PC-9 (cell line): ENCODE measurements around the gene USP34. TPM values are rescaled to one million over a fixed set of nuclear protein-coding genes. Genes with fewer than 3 reads are reported as not detected.
A peak's percentile ranks its signal among the peaks of the same experiment; 100 is the strongest.

Experiments
- BruUV-seq: library from RNA; stranded (reverse); fragments of 400-500 nt; replicated peaks from 2 replicates; lab custom pipeline; 2021; lab: Mats Ljungman, UMichigan
- CTCF ChIA-PET: fragments of 300-600 bp; sonication (Branson Sonifier 250); formaldehyde crosslinking; loops from one replicate; lab custom pipeline; 2022; ENCODE audit warnings: antibody characterized with exemption; lab: Charles Lee
- POLR2A ChIA-PET: fragments of 300-600 bp; sonication (Branson Sonifier 250); formaldehyde crosslinking; loops from one replicate; lab custom pipeline; 2022; ENCODE audit warnings: antibody characterized with exemption; ENCODE audit not compliant: unreplicated experiment; lab: Charles Lee
- DNase-seq, 2 experiments: peaks; one replicate each; pipeline versions ENCODE4 v3.0.0 to v3.0.0-alpha.2; 2015 to 2022; ENCODE audit warnings: mixed read lengths in 1 of 2
- H2AFZ ChIP-seq: fragments of 200-600 bp; sonication (generic); 2 replicates; pipeline ENCODE4 v1.8.1; 2017; ENCODE audit warnings: antibody characterized with exemption
- H3F3A ChIP-seq: fragments of 200-600 bp; sonication (generic); 2 replicates; pipeline ENCODE4 v1.8.1; 2017; ENCODE audit warnings: antibody characterized with exemption, mild to moderate bottlenecking, low read depth; ENCODE audit not compliant: insufficient read depth
- H3K27ac ChIP-seq: fragments of 200-600 bp; sonication (generic); 2 replicates; pipeline ENCODE4 v1.6.1; 2016; ENCODE audit warnings: mixed run types
- H3K27me3 ChIP-seq: fragments of 200-600 bp; sonication (generic); 2 replicates; pipeline ENCODE4 v1.6.1; 2016; ENCODE audit warnings: low read depth, mixed run types; ENCODE audit not compliant: insufficient read depth
- H3K36me3 ChIP-seq: fragments of 200-600 bp; sonication (generic); 2 replicates; pipeline ENCODE4 v1.6.1; 2016; ENCODE audit warnings: low read depth, mixed run types
- H3K4me1 ChIP-seq: fragments of 200-600 bp; sonication (generic); replicated peaks from 2 replicates; pipeline ENCODE4 v1.6.1; 2016; ENCODE audit warnings: mixed run types; ENCODE audit not compliant: insufficient read depth
- H3K4me2 ChIP-seq: fragments of 200-600 bp; sonication (generic); 2 replicates; pipeline ENCODE4 v1.6.1; 2017; ENCODE audit warnings: mixed run types
- H3K4me3 ChIP-seq: fragments of 200-600 bp; sonication (generic); 2 replicates; pipeline ENCODE4 v1.6.1; 2016; ENCODE audit warnings: mixed run types
- H3K79me2 ChIP-seq: fragments of 200-600 bp; sonication (generic); 2 replicates; pipeline ENCODE4 v1.6.1; 2017; ENCODE audit warnings: low read depth, mixed run types
- H3K9me2 ChIP-seq: fragments of 200-600 bp; sonication (generic); 2 replicates; pipeline ENCODE4 v1.8.1; 2017; ENCODE audit warnings: mild to moderate bottlenecking; ENCODE audit not compliant: insufficient read depth
- H3K9me3 ChIP-seq: fragments of 200-600 bp; sonication (generic); 2 replicates; pipeline ENCODE4 v1.8.1; 2016; ENCODE audit warnings: low read depth; ENCODE audit not compliant: insufficient read depth
- H4K20me1 ChIP-seq: fragments of 200-600 bp; sonication (generic); 2 replicates; pipeline ENCODE4 v1.8.1; 2017; ENCODE audit not compliant: insufficient read depth
- EZH2 ChIP-seq: fragments of 200-600 bp; sonication (generic); IDR thresholded peaks from 2 replicates; pipeline ENCODE4 v1.8.0; 2017; ENCODE audit warnings: antibody characterized with exemption, low read depth
- intact Hi-C: fragments of 100-400 bp; cut with micrococcal nuclease; formaldehyde crosslinking; loops from one replicate; pipeline ENCODE4 v1.10.0; 2022; ENCODE audit not compliant: unreplicated experiment
- total RNA-seq: library from RNA; stranded (reverse); gene quantifications from 2 replicates; pipeline ENCODE4 v1.2.3, GENCODE V29; 2021
- TF ChIP-seq, protein P1 (sequence below): fragments of 200-600 bp; sonication (generic); conservative IDR thresholded peaks from 2 replicates; pipeline ENCODE4 v1.6.1; 2017; ENCODE audit warnings: mixed run types, antibody characterized with exemption, mild to moderate bottlenecking, moderate library complexity

The USP34 gene
- total RNA-seq, 1 experiment from 2014 or later = 120 TPM

- ChIA-PET CTCF (no interaction called here), POLR2A (interaction anchor here (0.9 kb wide), 1 partner anchor 41 kb away, joined by 3 read pairs; no protein-coding TSS in a partner anchor)
- no peak for TF ChIP-seq EZH2
- TF ChIP-seq, protein P1, sequence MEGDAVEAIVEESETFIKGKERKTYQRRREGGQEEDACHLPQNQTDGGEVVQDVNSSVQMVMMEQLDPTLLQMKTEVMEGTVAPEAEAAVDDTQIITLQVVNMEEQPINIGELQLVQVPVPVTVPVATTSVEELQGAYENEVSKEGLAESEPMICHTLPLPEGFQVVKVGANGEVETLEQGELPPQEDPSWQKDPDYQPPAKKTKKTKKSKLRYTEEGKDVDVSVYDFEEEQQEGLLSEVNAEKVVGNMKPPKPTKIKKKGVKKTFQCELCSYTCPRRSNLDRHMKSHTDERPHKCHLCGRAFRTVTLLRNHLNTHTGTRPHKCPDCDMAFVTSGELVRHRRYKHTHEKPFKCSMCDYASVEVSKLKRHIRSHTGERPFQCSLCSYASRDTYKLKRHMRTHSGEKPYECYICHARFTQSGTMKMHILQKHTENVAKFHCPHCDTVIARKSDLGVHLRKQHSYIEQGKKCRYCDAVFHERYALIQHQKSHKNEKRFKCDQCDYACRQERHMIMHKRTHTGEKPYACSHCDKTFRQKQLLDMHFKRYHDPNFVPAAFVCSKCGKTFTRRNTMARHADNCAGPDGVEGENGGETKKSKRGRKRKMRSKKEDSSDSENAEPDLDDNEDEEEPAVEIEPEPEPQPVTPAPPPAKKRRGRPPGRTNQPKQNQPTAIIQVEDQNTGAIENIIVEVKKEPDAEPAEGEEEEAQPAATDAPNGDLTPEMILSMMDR = no peak
- Histone ChIP-seq H3K4me3 (no peak overlapping the region), H3K9me3 (no peaks in the 10 kb centered on the region), H3F3A (peaks cover 27% of the 10 kb centered on the region), H3K27ac (peak overlapping the region; percentile 84), H3K4me1 (peaks cover 28% of the 10 kb centered on the region), H2AFZ (no peak overlapping the region), H4K20me1 (no peaks in the 10 kb centered on the region), H3K36me3 (peaks cover 51% of the 10 kb centered on the region), H3K27me3 (no peaks in the 10 kb centered on the region), H3K4me2 (no peak overlapping the region), H3K9me2 (no peaks in the 10 kb centered on the region), H3K79me2 (no peaks in the 10 kb centered on the region)
- peak in 1 of 2 experiments; percentile 58 for DNase-seq
- intact Hi-C loops = no loop called here
- BruUV-seq = no TSS peak
Measured at GRCh38 chr2:61218076-61218816, 252.6 kb downstream of the USP34 start.

DNA sequence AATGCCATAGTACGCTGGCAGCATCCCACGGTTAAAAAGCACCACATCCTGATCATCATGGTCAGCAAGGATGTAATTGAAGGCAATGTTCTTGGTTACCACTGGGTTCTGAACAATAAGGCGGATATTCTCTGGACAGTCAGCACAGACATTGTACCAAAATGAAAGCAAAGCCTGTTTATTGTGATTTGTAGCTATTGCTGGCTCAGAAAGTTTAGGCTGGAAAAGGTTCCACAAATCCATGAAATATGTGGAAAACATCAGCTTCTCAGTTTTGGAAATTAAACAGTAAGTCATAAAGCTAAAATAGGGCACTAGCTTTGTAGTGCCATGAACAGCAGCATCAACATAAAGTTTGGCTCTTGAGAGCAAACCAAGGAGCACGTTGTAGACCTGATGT, 256.7 kb downstream of the USP34 start:
- intact Hi-C loops = no loop called here
- no peak overlapping the region for H3K27ac ChIP-seq
- DNase-seq = no peak
- peaks cover 36% of the 10 kb centered on the region for H3F3A ChIP-seq
- H3K4me3 ChIP-seq = no peak overlapping the region
- H3K9me3 ChIP-seq = no peaks in the 10 kb centered on the region
- H2AFZ ChIP-seq = no peak overlapping the region
- H3K4me2 ChIP-seq = no peak overlapping the region
- BruUV-seq = no TSS peak
- ChIA-PET POLR2A (no interaction called here), CTCF (no interaction called here)
- H3K9me2 ChIP-seq = no peaks in the 10 kb centered on the region
- peaks cover 16% of the 10 kb centered on the region for H3K36me3 ChIP-seq
- no peaks in the 10 kb centered on the region for H4K20me1 ChIP-seq
- peaks cover 33% of the 10 kb centered on the region for H3K4me1 ChIP-seq
- TF ChIP-seq, protein P1 = no peak
- no peak for TF ChIP-seq EZH2
- no peaks in the 10 kb centered on the region for H3K27me3 ChIP-seq
- 0 out of 2 replicates have a peak, but pooled peaks cover 2% of the 10 kb centered on the region for H3K79me2 ChIP-seq

DNA sequence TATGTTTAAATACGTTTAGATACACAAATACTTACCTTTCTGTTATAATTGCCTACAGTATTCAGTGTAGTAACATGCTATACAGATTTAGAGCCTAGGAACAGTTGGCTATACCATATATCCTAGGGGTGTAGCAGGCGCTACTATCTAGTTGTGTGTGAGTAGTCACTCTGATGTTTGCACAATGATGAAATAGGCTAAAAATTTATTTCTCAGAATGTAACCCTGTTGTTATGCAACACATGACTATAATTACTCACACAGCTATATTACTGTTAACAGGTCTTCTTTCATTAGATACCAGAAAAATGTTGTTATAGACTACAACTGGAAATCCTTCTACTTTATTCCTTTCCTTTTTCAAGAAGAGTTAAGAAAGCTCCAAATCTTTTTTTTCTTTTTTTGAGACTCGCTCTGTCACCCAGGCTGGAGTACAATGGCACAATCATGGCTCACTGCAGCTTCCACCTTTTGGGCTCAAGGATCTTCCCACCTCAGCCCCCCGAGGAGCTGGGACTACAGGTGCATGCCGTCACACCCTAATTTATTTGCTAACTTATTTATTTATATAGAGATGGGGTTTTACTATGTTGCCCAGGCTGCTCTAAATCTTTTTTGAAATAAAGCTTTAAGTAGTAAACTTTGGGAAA, 260.4 kb downstream of the USP34 start:
- no peak for TF ChIP-seq EZH2
- TF ChIP-seq, protein P1 = no peak
- H3K27ac ChIP-seq = peak overlapping the region; percentile 85

More for the DNA sequence above, 260.4 kb downstream of the USP34 start:
- H3K36me3 ChIP-seq = peaks cover 25% of the 10 kb centered on the region
- BruUV-seq = no TSS peak
- H3K79me2 ChIP-seq = 0 out of 2 replicates have a peak, but pooled peaks cover 3% of the 10 kb centered on the region
- peaks cover 24% of the 10 kb centered on the region for H3F3A ChIP-seq
- DNase-seq = peak in 1 of 2 experiments; percentile 87
- peaks cover 21% of the 10 kb centered on the region for H3K4me1 ChIP-seq
- no peaks in the 10 kb centered on the region for H3K27me3 ChIP-seq
- no peak overlapping the region for H2AFZ ChIP-seq
- intact Hi-C loops = no loop called here
- H4K20me1 ChIP-seq = no peaks in the 10 kb centered on the region
- peak overlapping the region; percentile 49 for H3K4me2 ChIP-seq
- no peak overlapping the region for H3K4me3 ChIP-seq
- H3K9me2 ChIP-seq = no peaks in the 10 kb centered on the region; the same call in 1 of the 2 replicates
- ChIA-PET CTCF (interaction anchor here (0.6 kb wide), 1 partner anchor 171 kb away, joined by 4 read pairs; no protein-coding TSS in a partner anchor), POLR2A (interaction anchor here (0.5 kb wide), 1 partner anchor 653 kb away, joined by 3 read pairs; no protein-coding TSS in a partner anchor)
- H3K9me3 ChIP-seq = no peaks in the 10 kb centered on the region
